Skeletal muscle satellite cell (primary cell): ENCODE data around the gene ACTR3C.

Experiments used
- H3K27me3 ChIP-seq: 2 replicates; pipeline ENCODE4 v1.7.0; 2013; ENCODE audit warnings: low read length; ENCODE audit not compliant: control insufficient read depth, insufficient read depth
- H3K36me3 ChIP-seq: 2 replicates; pipeline ENCODE4 v1.7.0; 2013; ENCODE audit warnings: mild to moderate bottlenecking, control low read depth, low read length; ENCODE audit not compliant: insufficient read depth
- H3K4me1 ChIP-seq: 2 replicates; pipeline ENCODE4 v1.7.0; 2013; ENCODE audit warnings: low read length; ENCODE audit not compliant: control insufficient read depth, insufficient read depth
- H3K4me2 ChIP-seq: 2 replicates; pipeline ENCODE4 v1.7.0; 2013; ENCODE audit warnings: mild to moderate bottlenecking, low read length
- H3K4me3 ChIP-seq: 2 replicates; pipeline ENCODE4 v1.7.0; 2013; ENCODE audit warnings: low read length
- H3K9ac ChIP-seq: 2 replicates; pipeline ENCODE4 v1.7.0; 2013; ENCODE audit warnings: mild to moderate bottlenecking, low read depth, low read length, moderate library complexity
- H3K9me3 ChIP-seq: replicated peaks from 2 replicates; pipeline ENCODE4 v1.7.0; 2013; ENCODE audit warnings: mild to moderate bottlenecking, control low read depth, low read length

ACTR3C gene

GRCh38 chr7:150365673-150366398 is 42.5 kb upstream of the ACTR3C start:
- H3K4me1 ChIP-seq = peaks cover 21% of the 10 kb centered on the region
- H3K27me3 ChIP-seq = peaks cover 9% of the 10 kb centered on the region
- H3K36me3 ChIP-seq = no peaks in the 10 kb centered on the region
- no peaks in the 10 kb centered on the region for H3K9me3 ChIP-seq
- no peak overlapping the region for H3K4me2 ChIP-seq
- no peak overlapping the region for H3K4me3 ChIP-seq
- H3K9ac ChIP-seq = no peak overlapping the region

DNA sequence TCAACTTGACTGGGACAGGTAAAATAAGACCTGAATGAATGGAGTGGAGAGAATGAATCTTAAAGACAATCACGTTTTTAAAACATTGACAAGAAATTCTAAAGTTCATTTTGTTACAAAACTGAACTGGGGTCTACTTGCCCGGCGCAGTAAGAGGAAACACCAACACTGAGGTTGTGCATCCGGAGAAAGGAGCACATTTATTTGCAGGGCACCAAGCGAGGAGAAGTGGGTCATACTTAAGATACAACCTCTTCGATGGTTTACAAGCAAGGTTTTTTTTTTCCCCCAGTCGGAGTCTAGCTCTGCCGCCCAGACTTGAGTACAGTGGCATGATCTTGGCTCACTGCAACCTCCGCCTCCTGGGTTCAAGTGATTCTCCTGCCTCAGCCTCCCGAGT is 41.8 kb upstream of the ACTR3C start:
- Histone ChIP-seq H3K4me1 (peaks cover 16% of the 10 kb centered on the region), H3K4me3 (no peak overlapping the region), H3K36me3 (no peaks in the 10 kb centered on the region), H3K9ac (no peak overlapping the region), H3K4me2 (no peak overlapping the region), H3K27me3 (peaks cover 9% of the 10 kb centered on the region), H3K9me3 (no peaks in the 10 kb centered on the region)

DNA sequence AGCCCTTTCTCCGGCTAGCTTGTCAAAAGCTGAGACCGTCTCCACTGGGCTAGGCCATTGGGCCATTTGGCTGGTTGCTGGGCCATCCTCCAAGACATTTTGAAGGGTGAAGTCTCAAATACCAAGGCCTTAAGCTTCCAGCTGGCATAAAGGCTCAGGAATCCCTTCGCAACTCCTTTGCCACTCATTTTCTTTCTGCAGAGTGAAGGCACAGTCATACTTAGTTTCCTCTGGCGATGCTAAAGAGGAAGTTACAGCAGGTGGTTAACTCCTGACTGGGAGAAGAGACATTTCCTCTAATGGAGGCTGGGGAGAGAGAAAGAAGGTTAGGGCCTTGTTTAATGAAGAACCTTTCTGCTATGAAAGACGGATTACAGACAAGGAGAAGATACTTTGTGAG is 40.5 kb upstream of the ACTR3C start:
- no peaks in the 10 kb centered on the region for H3K36me3 ChIP-seq
- no peaks in the 10 kb centered on the region for H3K9me3 ChIP-seq
- H3K4me1 ChIP-seq = peaks cover 9% of the 10 kb centered on the region
- H3K27me3 ChIP-seq = peaks cover 9% of the 10 kb centered on the region
- H3K4me2 ChIP-seq = no peak overlapping the region
- no peak overlapping the region for H3K9ac ChIP-seq
- H3K4me3 ChIP-seq = no peak overlapping the region

DNA sequence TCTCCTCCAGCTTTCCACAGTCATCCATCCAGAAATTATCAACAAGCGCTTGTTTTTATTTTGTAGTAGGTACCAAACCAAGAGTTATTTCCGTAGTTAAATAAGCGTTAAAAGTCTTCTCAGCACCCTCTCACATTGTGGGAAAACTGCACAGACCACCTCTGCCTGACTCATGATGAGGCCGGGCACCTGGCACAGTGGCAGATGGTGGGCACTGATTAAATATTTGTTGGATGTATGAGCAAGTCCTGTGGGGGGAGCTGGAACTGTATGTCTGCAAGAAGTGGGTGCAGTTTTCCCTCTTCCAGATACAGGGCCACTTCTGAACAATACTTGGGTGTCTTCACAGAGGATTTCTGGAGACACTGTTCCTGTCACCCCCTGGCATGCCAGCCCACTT is 40.0 kb upstream of the ACTR3C start:
- H3K4me1 ChIP-seq = peaks cover 9% of the 10 kb centered on the region
- H3K9ac ChIP-seq = no peak overlapping the region
- H3K9me3 ChIP-seq = no peaks in the 10 kb centered on the region
- H3K4me3 ChIP-seq = no peak overlapping the region
- H3K27me3 ChIP-seq = peaks cover 9% of the 10 kb centered on the region
- no peak overlapping the region for H3K4me2 ChIP-seq
- H3K36me3 ChIP-seq = no peaks in the 10 kb centered on the region

DNA sequence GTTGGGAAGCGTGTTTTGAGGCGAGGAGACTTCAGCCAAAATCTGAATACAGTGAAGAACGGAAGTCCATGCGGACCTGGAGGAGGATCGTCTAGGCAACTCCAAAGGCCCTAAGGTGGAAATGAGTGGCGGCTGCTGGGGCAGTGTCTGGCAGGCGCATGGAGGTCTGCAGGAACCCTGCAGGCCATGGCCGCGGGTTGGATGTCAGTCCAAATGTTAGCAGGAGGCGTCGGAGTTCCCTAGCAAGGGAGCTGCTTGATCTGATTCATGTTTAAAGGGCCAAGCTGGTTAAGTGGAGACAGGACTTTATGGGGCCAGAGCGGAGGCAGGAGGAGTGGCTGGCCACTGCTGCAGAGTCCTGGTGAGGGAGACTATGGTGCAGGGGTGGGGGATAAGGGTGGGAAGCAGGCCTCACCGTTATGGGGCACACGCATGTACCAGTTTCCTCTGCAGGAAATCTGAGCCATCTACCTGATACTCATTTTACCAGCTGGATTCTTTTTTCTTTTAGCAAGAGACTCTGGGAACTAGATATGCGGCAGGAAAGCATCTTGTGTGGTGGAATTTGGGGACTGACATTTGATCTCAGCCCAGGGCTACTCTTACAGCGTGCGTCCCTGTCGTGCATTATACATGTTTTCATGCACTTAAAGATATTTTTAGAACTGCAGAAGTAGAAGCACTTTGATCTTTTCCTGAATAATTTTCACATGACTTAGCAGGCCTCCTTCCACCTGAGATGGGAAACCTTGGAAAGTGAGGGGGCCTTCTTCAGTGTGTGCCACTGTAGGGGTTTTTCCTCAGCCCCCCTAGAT is 38.7 kb upstream of the ACTR3C start:
- Histone ChIP-seq H3K9me3 (no peaks in the 10 kb centered on the region), H3K36me3 (no peaks in the 10 kb centered on the region), H3K27me3 (peaks cover 9% of the 10 kb centered on the region), H3K4me3 (no peak overlapping the region), H3K4me2 (no peak overlapping the region), H3K9ac (no peak overlapping the region), H3K4me1 (peaks cover 4% of the 10 kb centered on the region)

DNA sequence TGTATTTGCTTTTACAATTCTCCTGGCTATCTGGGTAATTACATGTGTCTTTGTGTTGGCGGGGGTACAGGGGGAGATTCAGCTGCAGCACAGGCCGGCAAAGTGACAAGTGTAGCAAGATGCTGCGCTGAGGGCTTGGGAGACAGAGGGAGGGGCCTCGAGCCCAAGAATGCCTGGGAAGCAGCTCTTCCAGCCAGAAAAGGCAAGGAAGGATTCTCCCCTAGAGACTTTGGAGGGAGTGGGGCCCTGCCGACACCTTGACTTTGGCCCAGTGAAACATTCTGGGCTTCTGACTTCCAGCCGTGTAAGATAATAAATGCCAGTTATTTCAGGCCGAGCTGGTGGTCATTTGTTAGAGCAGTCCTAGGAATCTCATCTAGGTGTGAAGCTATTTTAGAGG is 38.1 kb upstream of the ACTR3C start:
- H3K36me3 ChIP-seq = no peaks in the 10 kb centered on the region
- no peak overlapping the region for H3K4me3 ChIP-seq
- peaks cover 4% of the 10 kb centered on the region for H3K4me1 ChIP-seq
- no peaks in the 10 kb centered on the region for H3K9me3 ChIP-seq
- no peak overlapping the region for H3K4me2 ChIP-seq
- no peak overlapping the region for H3K9ac ChIP-seq
- H3K27me3 ChIP-seq = peaks cover 9% of the 10 kb centered on the region

- H3K4me3 ChIP-seq = no peak overlapping the region
- no peaks in the 10 kb centered on the region for H3K9me3 ChIP-seq
- H3K4me2 ChIP-seq = no peak overlapping the region
- peaks cover 9% of the 10 kb centered on the region for H3K27me3 ChIP-seq
- H3K9ac ChIP-seq = no peak overlapping the region
- no peaks in the 10 kb centered on the region for H3K36me3 ChIP-seq
- peaks cover 4% of the 10 kb centered on the region for H3K4me1 ChIP-seq
Measured at GRCh38 chr7:150360363-150361058, 37.2 kb upstream of the ACTR3C start.

DNA sequence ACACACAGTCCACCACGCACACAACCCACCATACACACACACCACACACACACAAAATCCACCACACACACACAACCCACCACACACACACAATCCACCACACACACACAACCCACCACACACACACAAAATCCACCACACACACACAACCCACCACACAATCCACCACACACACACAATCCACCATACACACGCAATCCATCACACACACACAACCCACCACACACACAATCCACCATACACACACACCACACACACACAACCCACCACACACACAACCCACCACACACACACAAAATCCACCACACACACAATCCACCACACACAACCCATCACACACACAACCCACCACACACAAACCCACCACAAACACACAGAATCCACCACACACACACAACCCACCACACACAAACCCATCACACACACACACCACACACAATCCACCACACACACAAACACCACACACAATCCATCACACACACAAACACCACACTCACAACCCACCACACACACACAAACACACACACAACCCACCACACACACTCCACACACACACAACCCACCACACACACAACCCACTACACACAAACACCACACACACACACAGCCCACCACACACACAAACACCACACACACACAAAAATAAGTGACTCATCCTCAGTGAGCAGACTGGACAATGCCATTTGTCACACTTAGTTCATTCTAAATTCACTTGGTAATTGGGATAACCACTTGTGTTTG is 36.4 kb upstream of the ACTR3C start:
- no peak overlapping the region for H3K9ac ChIP-seq
- H3K4me3 ChIP-seq = no peak overlapping the region
- H3K4me1 ChIP-seq = peaks cover 4% of the 10 kb centered on the region
- H3K4me2 ChIP-seq = no peak overlapping the region
- no peaks in the 10 kb centered on the region for H3K36me3 ChIP-seq
- peaks cover 9% of the 10 kb centered on the region for H3K27me3 ChIP-seq
- H3K9me3 ChIP-seq = no peaks in the 10 kb centered on the region

DNA sequence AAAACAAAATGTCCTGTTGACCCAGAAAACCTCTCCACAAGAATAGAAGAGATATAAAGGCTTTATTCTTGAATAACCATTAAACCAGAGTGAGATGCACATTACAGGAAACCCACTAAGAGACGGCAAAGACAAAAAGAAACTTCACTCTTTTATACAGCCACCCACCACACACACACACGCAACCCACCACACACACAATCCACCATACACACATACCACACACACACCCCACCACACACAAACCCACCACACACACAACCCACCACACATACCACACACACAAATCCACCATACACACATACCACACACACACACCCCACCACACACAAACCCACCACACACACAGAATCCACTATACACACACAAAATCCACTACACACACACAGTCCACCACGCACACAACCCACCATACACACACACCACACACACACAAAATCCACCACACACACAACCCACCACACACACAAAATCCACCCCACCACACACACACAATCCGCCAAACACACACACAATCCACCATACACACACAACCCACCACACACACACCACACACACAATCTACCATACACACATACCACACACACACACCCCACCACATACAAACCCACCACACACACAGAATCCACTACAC is 35.8 kb upstream of the ACTR3C start:
- Histone ChIP-seq H3K9me3 (no peaks in the 10 kb centered on the region), H3K4me1 (peaks cover 4% of the 10 kb centered on the region), H3K9ac (no peak overlapping the region), H3K4me2 (no peak overlapping the region), H3K4me3 (no peak overlapping the region), H3K27me3 (peaks cover 9% of the 10 kb centered on the region), H3K36me3 (no peaks in the 10 kb centered on the region)

- Histone ChIP-seq H3K27me3 (peaks cover 9% of the 10 kb centered on the region), H3K36me3 (no peaks in the 10 kb centered on the region), H3K9ac (no peak overlapping the region), H3K4me2 (no peak overlapping the region), H3K4me1 (peaks cover 4% of the 10 kb centered on the region), H3K9me3 (no peaks in the 10 kb centered on the region), H3K4me3 (no peak overlapping the region)
Measured at GRCh38 chr7:150358433-150358832, 35.1 kb upstream of the ACTR3C start.
